ENCODE data around the gene DPF3. TPM values are rescaled to one million over a fixed set of nuclear protein-coding genes. Genes with fewer than 3 reads are reported as not detected.

The DPF3 gene
- total RNA-seq, 1 donor from 2014 or later = 3.0 TPM

- no peak overlapping the region for H3K27ac Mint-ChIP-seq (ENCODE audit: unreplicated experiment)
- TF ChIP-seq CTCF (IDR thresholded peaks at IDR 0.05; ENCODE audit: unreplicated experiment) = no peak
- peaks cover 1% of the 10 kb centered on the region for H3K27me3 Mint-ChIP-seq (ENCODE audit: unreplicated experiment)
- H3K36me3 Mint-ChIP-seq (ENCODE audit: low read depth, unreplicated experiment) = peaks cover 12% of the 10 kb centered on the region
- no peaks in the 10 kb centered on the region for H3K4me1 Mint-ChIP-seq (ENCODE audit: unreplicated experiment)
- no peak overlapping the region for H3K4me3 Mint-ChIP-seq (ENCODE audit: unreplicated experiment)
- H3K9me3 Mint-ChIP-seq (ENCODE audit: unreplicated experiment) = no peaks in the 10 kb centered on the region
- no peak for DNase-seq (ENCODE audit: low spot score)
Measured at GRCh38 chr14:72744416-72745120, 149.3 kb downstream of the DPF3 start.

- H3K36me3 Mint-ChIP-seq (ENCODE audit: low read depth, unreplicated experiment) = peaks cover 8% of the 10 kb centered on the region
- no peaks in the 10 kb centered on the region for H3K27me3 Mint-ChIP-seq (ENCODE audit: unreplicated experiment)
- H3K4me1 Mint-ChIP-seq (ENCODE audit: unreplicated experiment) = no peaks in the 10 kb centered on the region
- no peak for DNase-seq (ENCODE audit: low spot score)
- H3K27ac Mint-ChIP-seq (ENCODE audit: unreplicated experiment) = no peak overlapping the region
- no peak overlapping the region for H3K4me3 Mint-ChIP-seq (ENCODE audit: unreplicated experiment)
- no peak for TF ChIP-seq CTCF (IDR thresholded peaks at IDR 0.05; ENCODE audit: unreplicated experiment)
- H3K9me3 Mint-ChIP-seq (ENCODE audit: unreplicated experiment) = no peaks in the 10 kb centered on the region
Measured at GRCh38 chr14:72743626-72744025, 150.3 kb downstream of the DPF3 start.

- H3K4me3 Mint-ChIP-seq (ENCODE audit: unreplicated experiment) = no peak overlapping the region
- H3K27me3 Mint-ChIP-seq (ENCODE audit: unreplicated experiment) = peaks cover 1% of the 10 kb centered on the region
- TF ChIP-seq CTCF (IDR thresholded peaks at IDR 0.05; ENCODE audit: unreplicated experiment) = no peak
- no peak overlapping the region for H3K27ac Mint-ChIP-seq (ENCODE audit: unreplicated experiment)
- peaks cover 3% of the 10 kb centered on the region for H3K36me3 Mint-ChIP-seq (ENCODE audit: low read depth, unreplicated experiment)
- DNase-seq (ENCODE audit: low spot score) = no peak
- H3K4me1 Mint-ChIP-seq (ENCODE audit: unreplicated experiment) = no peaks in the 10 kb centered on the region
- no peaks in the 10 kb centered on the region for H3K9me3 Mint-ChIP-seq (ENCODE audit: unreplicated experiment)
Measured at GRCh38 chr14:72742838-72743195, 151.1 kb downstream of the DPF3 start.

GRCh38 chr14:72742118-72742837, 151.6 kb downstream of the DPF3 start:
- Mint-ChIP-seq H3K4me1 (ENCODE audit: unreplicated experiment) (no peaks in the 10 kb centered on the region), H3K9me3 (ENCODE audit: unreplicated experiment) (no peaks in the 10 kb centered on the region), H3K27ac (ENCODE audit: unreplicated experiment) (no peak overlapping the region), H3K27me3 (ENCODE audit: unreplicated experiment) (peaks cover 2% of the 10 kb centered on the region), H3K4me3 (ENCODE audit: unreplicated experiment) (no peak overlapping the region), H3K36me3 (ENCODE audit: low read depth, unreplicated experiment) (no peaks in the 10 kb centered on the region)
- TF ChIP-seq CTCF (IDR thresholded peaks at IDR 0.05; ENCODE audit: unreplicated experiment) = no peak
- peak; percentile 10 for DNase-seq (ENCODE audit: low spot score)

- no peak for DNase-seq (ENCODE audit: low spot score)
- no peaks in the 10 kb centered on the region for H3K9me3 Mint-ChIP-seq (ENCODE audit: unreplicated experiment)
- H3K4me3 Mint-ChIP-seq (ENCODE audit: unreplicated experiment) = no peak overlapping the region
- no peaks in the 10 kb centered on the region for H3K4me1 Mint-ChIP-seq (ENCODE audit: unreplicated experiment)
- H3K27ac Mint-ChIP-seq (ENCODE audit: unreplicated experiment) = no peak overlapping the region
- no peak for TF ChIP-seq CTCF (IDR thresholded peaks at IDR 0.05; ENCODE audit: unreplicated experiment)
- H3K27me3 Mint-ChIP-seq (ENCODE audit: unreplicated experiment) = peaks cover 2% of the 10 kb centered on the region
- H3K36me3 Mint-ChIP-seq (ENCODE audit: low read depth, unreplicated experiment) = no peaks in the 10 kb centered on the region
Measured at GRCh38 chr14:72741826-72742117, 152.1 kb downstream of the DPF3 start.

All from endothelial cell (in vitro differentiated cells).